HCT116 (cell line): ENCODE data around the gene KPNB1. TPM values are rescaled to one million over a fixed set of nuclear protein-coding genes. Genes with fewer than 3 reads are reported as not detected.

ENCODE experiments used
- ATAC-seq: fragments of 200-7000 bp; cut with Tn5 transposase; 2 replicates; pipeline ENCODE4 v1.9.1; 2020; ENCODE audit warnings: mild to moderate bottlenecking, moderate library complexity
- BruUV-seq: library from RNA; stranded (reverse); fragments of 400-500 nt; replicated peaks from 2 replicates; lab custom pipeline; 2021; lab: Mats Ljungman, UMichigan
- CTCF ChIA-PET: fragments of 300-600 bp; sonication (Branson Sonifier 250); formaldehyde crosslinking; loops from one replicate; lab custom pipeline; 2021; ENCODE audit warnings: antibody characterized with exemption; lab: Charles Lee
- POLR2A ChIA-PET: fragments of 300-600, 350-600 bp; sonication (Branson Sonifier 250); formaldehyde crosslinking; loops from one replicate; lab custom pipeline; 2021; ENCODE audit warnings: antibody characterized with exemption; lab: Charles Lee
- RAD21 ChIA-PET, 2 experiments: fragments of 300-600 bp; sonication (Branson Sonifier 250); formaldehyde crosslinking; loops; one replicate each; lab custom pipeline; 2023; ENCODE audit warnings: low total read pairs in 2 of 2; ENCODE audit not compliant: uncharacterized antibody in 2 of 2, unreplicated experiment in 2 of 2, low non-redundant PET in 1 of 2; lab: Charles Lee
- DNase-seq: peaks from one replicate; pipeline ENCODE4 v3.0.0-alpha.2; 2010; ENCODE audit warnings: low read depth, low spot score
- H2AFZ ChIP-seq: fragments of 200-600 bp; shearing (Covaris generic), sonication (generic); 2 replicates; pipeline ENCODE4 v1.6.1; 2017; ENCODE audit warnings: low read depth, mixed run types, mixed read lengths, antibody characterized with exemption, low read length; ENCODE audit not compliant: poor library complexity, severe bottlenecking
- H3K27ac ChIP-seq: 2 replicates; pipeline ENCODE4 v1.5.1; 2012; ENCODE audit warnings: low read depth, low read length
- H3K27me3 ChIP-seq: fragments of 200-600 bp; sonication (generic); 2 replicates; pipeline ENCODE4 v1.6.1; 2016; ENCODE audit warnings: mixed run types, low read length, mixed read lengths; ENCODE audit not compliant: insufficient read depth
- H3K36me3 ChIP-seq, 2 experiments: fragments of 200-500 bp in 1 of 2; fragments of 200-600 bp in 1 of 2; sonication (Bioruptor generic) in 1 of 2; sonication (generic) in 1 of 2; 2 replicates each; pipeline versions ENCODE4 v1.5.1 to v1.6.1; 2014 to 2016; ENCODE audit warnings: low read length in 2 of 2, inconsistent platforms in 1 of 2, mixed read lengths in 1 of 2, mixed run types in 1 of 2; ENCODE audit not compliant: insufficient read depth in 2 of 2, control insufficient read depth in 1 of 2
- H3K4me1 ChIP-seq, 2 experiments: fragments of 200-600 bp in 1 of 2; sonication (generic) in 1 of 2; 2 replicates each; pipeline versions ENCODE4 v1.5.1 to v1.6.1; 2012 to 2017; ENCODE audit warnings: low read length in 2 of 2, inconsistent platforms in 1 of 2, mild to moderate bottlenecking in 1 of 2, mixed read lengths in 1 of 2, mixed run types in 1 of 2, moderate library complexity in 1 of 2; ENCODE audit not compliant: insufficient read depth in 2 of 2, control insufficient read depth in 1 of 2
- H3K4me2 ChIP-seq: fragments of 200-600 bp; sonication (generic); 2 replicates; pipeline ENCODE4 v1.6.1; 2017; ENCODE audit warnings: mixed run types, low read length, mixed read lengths
- H3K4me3 ChIP-seq, 2 experiments: fragments of 200-600 bp in 1 of 2; sonication (generic) in 1 of 2; replicated peaks in 1 of 2; 2 replicates each; pipeline ENCODE4 v1.5.1; 2011 to 2016; ENCODE audit warnings: low read length in 2 of 2, control low read depth in 1 of 2, low read depth in 1 of 2, mild to moderate bottlenecking in 1 of 2, mixed read lengths in 1 of 2, mixed run types in 1 of 2
- H3K79me2 ChIP-seq: fragments of 200-600 bp; sonication (generic); 2 replicates; pipeline ENCODE4 v1.6.1; 2017; ENCODE audit warnings: mild to moderate bottlenecking, mixed run types, low read length, moderate library complexity, mixed read lengths; ENCODE audit not compliant: insufficient read depth
- H3K9ac ChIP-seq: fragments of 200-600 bp; sonication (generic); 2 replicates; pipeline ENCODE4 v1.6.1; 2016; ENCODE audit warnings: low read length, mixed read lengths
- H3K9me2 ChIP-seq: fragments of 200-600 bp; sonication (generic), shearing (Covaris generic); 2 replicates; pipeline ENCODE4 v1.6.1; 2017; ENCODE audit warnings: mixed run types, mild to moderate bottlenecking, moderate library complexity; ENCODE audit not compliant: insufficient read depth
- H3K9me3 ChIP-seq, 2 experiments: fragments of 200-500 bp in 1 of 2; fragments of 200-600 bp in 1 of 2; sonication (Bioruptor generic) in 1 of 2; sonication (generic) in 1 of 2; 2 replicates each; pipeline ENCODE4 v1.6.1; 2014 to 2017; ENCODE audit warnings: low read length in 2 of 2, mixed read lengths in 2 of 2, inconsistent platforms in 1 of 2, low read depth in 1 of 2, mild to moderate bottlenecking in 1 of 2, mixed run types in 1 of 2, moderate library complexity in 1 of 2; ENCODE audit not compliant: control insufficient read depth in 1 of 2, insufficient read depth in 1 of 2
- H4K20me1 ChIP-seq: fragments of 200-600 bp; sonication (generic), shearing (Covaris generic); 2 replicates; pipeline ENCODE4 v1.6.1; 2017; ENCODE audit warnings: mixed run types, mild to moderate bottlenecking, moderate library complexity; ENCODE audit not compliant: insufficient read depth
- CEBPB ChIP-seq: IDR thresholded peaks from 2 replicates; pipeline ENCODE4 v1.6.1; 2012; ENCODE audit warnings: low read depth
- EGR1 ChIP-seq: IDR thresholded peaks from 2 replicates; pipeline ENCODE4 v1.6.1; 2012; ENCODE audit warnings: low read depth
- EZH2 ChIP-seq: fragments of 200-600 bp; sonication (generic); IDR thresholded peaks from 2 replicates; pipeline ENCODE4 v1.6.1; 2017; ENCODE audit warnings: antibody characterized with exemption, mixed run types
- EZH2phosphoT487 ChIP-seq: fragments of 200-600 bp; IDR thresholded peaks from 2 replicates; pipeline ENCODE4 v1.6.1; 2018; ENCODE audit warnings: antibody characterized with exemption, borderline replicate concordance
- FOSL1 ChIP-seq: IDR thresholded peaks from 2 replicates; pipeline ENCODE4 v1.6.1; 2012; ENCODE audit warnings: low read depth
- JUND ChIP-seq: IDR thresholded peaks from 2 replicates; pipeline ENCODE4 v1.6.1; 2012
- POLR2A ChIP-seq: IDR thresholded peaks from 2 replicates; pipeline ENCODE4 v1.7.0; 2011; ENCODE audit warnings: borderline replicate concordance; ENCODE audit not compliant: insufficient read depth, insufficient read length; ENCODE audit errors: extremely low read depth
- POLR2AphosphoS5 ChIP-seq: IDR thresholded peaks from 2 replicates; pipeline ENCODE4 v1.6.1; 2011; ENCODE audit warnings: mild to moderate bottlenecking, low read depth, low read length, moderate library complexity
- REST ChIP-seq: IDR thresholded peaks from 2 replicates; pipeline ENCODE4 v1.6.1; 2012; ENCODE audit warnings: low read depth
- SP1 ChIP-seq: IDR thresholded peaks from 2 replicates; pipeline ENCODE4 v1.6.1; 2012; ENCODE audit warnings: low read depth
- YY1 ChIP-seq: IDR thresholded peaks from 2 replicates; pipeline ENCODE4 v1.6.1; 2011; ENCODE audit warnings: low read length, low read depth, moderate library complexity, mild to moderate bottlenecking; ENCODE audit not compliant: insufficient replicate concordance; ENCODE audit errors: extremely low read depth
- ZFX ChIP-seq: fragments of 450-650 bp; IDR thresholded peaks from 2 replicates; pipeline ENCODE4 v1.6.1; 2017
- intact Hi-C: fragments of 100-400 bp; cut with micrococcal nuclease; formaldehyde crosslinking; loops from 2 replicates; pipeline ENCODE4 v1.10.0; 2022
- total RNA-seq: library from RNA; stranded (reverse); gene quantifications from one replicate; pipeline ENCODE4 v1.2.1, GENCODE V29; 2021; ENCODE audit not compliant: unreplicated experiment

Gene KPNB1
- total RNA-seq, 1 experiment from 2014 or later, result 526 TPM

DNA sequence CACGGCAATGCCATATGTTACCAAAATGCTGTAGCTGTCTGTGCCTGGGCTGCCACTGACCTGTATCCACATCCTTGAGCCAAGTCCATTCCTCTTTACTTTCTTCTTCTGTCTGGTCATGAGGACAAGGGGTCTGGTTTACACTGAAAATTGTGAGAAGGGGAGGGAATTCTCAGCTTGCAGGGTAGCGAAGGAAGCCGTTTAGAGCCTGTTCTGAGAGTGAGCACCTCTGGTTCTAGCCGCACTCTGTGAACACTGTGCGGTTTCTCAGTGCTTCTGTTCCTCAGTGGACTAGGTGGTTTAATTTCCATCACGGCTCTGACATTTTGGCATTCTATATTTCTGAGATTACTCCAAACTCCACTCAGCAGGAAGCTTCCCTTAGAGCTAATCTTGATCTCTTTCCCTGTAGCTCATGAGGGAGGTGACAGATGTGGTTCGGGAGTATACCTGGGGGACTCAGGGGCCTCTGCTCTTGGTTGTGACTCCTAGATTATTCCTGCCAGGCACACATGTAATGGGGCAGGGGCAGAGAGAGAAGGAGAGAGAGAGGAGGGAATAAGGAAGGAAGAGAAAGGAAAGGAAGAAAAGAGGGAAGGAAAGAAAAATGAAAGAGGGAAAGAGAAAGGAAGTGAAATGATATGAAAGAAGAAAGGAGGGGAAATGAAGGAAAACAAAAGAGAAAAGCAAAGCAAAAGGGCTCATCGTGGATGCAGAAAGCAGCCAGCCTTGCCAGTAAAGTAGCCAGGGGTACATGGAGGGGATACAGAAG, 69.1 kb downstream of the KPNB1 start:
- Histone ChIP-seq H3K4me1 (peaks cover 18 to 47% of the 10 kb centered on the region in 2 experiments), H3K9me2 (no peaks in the 10 kb centered on the region), H3K9ac (no peak overlapping the region), H3K4me2 (peak overlapping the region; percentile 68), H4K20me1 (no peaks in the 10 kb centered on the region), H3K4me3 (no peak overlapping the region), H3K27me3 (peaks cover 30% of the 10 kb centered on the region; the same call in 1 of the 2 replicates), H3K27ac (no peak overlapping the region), H3K36me3 (no peaks in the 10 kb centered on the region), H3K79me2 (no peaks in the 10 kb centered on the region), H2AFZ (no peak overlapping the region), H3K9me3 (no peaks in the 10 kb centered on the region)
- ATAC-seq (no peak), DNase-seq (no peak)
- TF ChIP-seq YY1, result no peak
- no peak for TF ChIP-seq EZH2phosphoT487
- TF ChIP-seq SP1, result no peak
- TF ChIP-seq EZH2, result no peak
- TF ChIP-seq FOSL1, result no peak
- TF ChIP-seq REST, result no peak
- TF ChIP-seq CEBPB, result no peak
- no peak for TF ChIP-seq EGR1
- no peak for TF ChIP-seq ZFX
- no peak for TF ChIP-seq POLR2AphosphoS5
- no peak for TF ChIP-seq POLR2A
- TF ChIP-seq JUND, result no peak
- BruUV-seq, result no TSS peak
- POLR2A ChIA-PET, result interaction anchor here (1.1 kb wide), 1 partner anchor 69 kb away, joined by 3 read pairs; the partner anchor contains the start of gene KPNB1
- RAD21 ChIA-PET, result no interaction called here
- CTCF ChIA-PET, result interaction anchor here (1.1 kb wide), 3 partner anchors 21 to 132 kb away, joined by 3 to 6 read pairs (median 3); partner anchors contain the start of gene SP6
- intact Hi-C loops, result no loop called here
